B cell (primary cell): ENCODE data around the gene ITPR3.

Experiments used
- CTCF ChIP-seq: fragments of 200-600 bp; IDR thresholded peaks from one replicate; pipeline ENCODE4 v1.8.0; 2022; ENCODE audit warnings: antibody characterized with exemption, mild to moderate bottlenecking
- EZH2 ChIP-seq: IDR thresholded peaks from 2 replicates; pipeline ENCODE4 v1.6.1; 2012; ENCODE audit warnings: borderline replicate concordance, low read depth, mild to moderate bottlenecking, moderate library complexity, low read length; ENCODE audit not compliant: insufficient read depth, poor library complexity, severe bottlenecking

GRCh38 chr6:33589392-33589730 lies 31.8 kb upstream of the ITPR3 start:
- TF ChIP-seq CTCF, result no peak
- TF ChIP-seq EZH2, result no peak
